ENCODE results near the gene ZNF823. TPM values are rescaled to one million over a fixed set of nuclear protein-coding genes. Genes with fewer than 3 reads are reported as not detected.

ZNF823 gene
- total RNA-seq, 6 donors from 2014 or later = 6.1 to 22.0 (median 7.7) TPM

DNA sequence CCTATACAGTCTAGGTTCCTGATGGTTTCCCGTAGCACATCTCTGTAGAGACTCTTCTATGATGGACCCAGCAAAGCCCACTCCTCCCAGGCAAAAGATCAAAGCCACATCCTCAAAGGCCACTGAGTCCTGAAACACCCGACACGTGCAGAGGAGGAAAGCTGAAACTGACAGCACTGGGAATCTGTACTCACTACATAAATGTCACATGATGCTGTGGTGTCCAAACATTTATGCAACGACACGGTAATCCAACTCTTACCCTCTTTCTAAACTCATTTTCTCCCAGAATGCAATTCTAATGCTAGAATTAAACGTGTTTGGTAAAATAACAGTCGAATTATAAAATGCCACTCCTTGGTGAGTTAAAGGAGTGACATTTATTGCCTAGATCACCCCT is 21.1 kb upstream of the ZNF823 start:
- DNase-seq (no peak), ATAC-seq (ENCODE audit: low FRiP score in 2 of 2) (no peak)
- no peak overlapping the region for H3K27ac ChIP-seq
- H3K4me3 ChIP-seq = no peak overlapping the region
- no peaks in the 10 kb centered on the region for H3K4me1 ChIP-seq
- TF ChIP-seq EP300 (IDR thresholded peaks at IDR 0.05) (no peak), POLR2A (IDR thresholded peaks at IDR 0.05) (no peak), POLR2AphosphoS5 (IDR thresholded peaks at IDR 0.05) (no peak)
- TF ChIP-seq, protein P1, sequence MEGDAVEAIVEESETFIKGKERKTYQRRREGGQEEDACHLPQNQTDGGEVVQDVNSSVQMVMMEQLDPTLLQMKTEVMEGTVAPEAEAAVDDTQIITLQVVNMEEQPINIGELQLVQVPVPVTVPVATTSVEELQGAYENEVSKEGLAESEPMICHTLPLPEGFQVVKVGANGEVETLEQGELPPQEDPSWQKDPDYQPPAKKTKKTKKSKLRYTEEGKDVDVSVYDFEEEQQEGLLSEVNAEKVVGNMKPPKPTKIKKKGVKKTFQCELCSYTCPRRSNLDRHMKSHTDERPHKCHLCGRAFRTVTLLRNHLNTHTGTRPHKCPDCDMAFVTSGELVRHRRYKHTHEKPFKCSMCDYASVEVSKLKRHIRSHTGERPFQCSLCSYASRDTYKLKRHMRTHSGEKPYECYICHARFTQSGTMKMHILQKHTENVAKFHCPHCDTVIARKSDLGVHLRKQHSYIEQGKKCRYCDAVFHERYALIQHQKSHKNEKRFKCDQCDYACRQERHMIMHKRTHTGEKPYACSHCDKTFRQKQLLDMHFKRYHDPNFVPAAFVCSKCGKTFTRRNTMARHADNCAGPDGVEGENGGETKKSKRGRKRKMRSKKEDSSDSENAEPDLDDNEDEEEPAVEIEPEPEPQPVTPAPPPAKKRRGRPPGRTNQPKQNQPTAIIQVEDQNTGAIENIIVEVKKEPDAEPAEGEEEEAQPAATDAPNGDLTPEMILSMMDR (IDR thresholded peaks at IDR 0.05) = no peak
- H3K27me3 ChIP-seq = no peaks in the 10 kb centered on the region
- no peaks in the 10 kb centered on the region for H3K36me3 ChIP-seq
- WGBS, 2 donors = 70 to 80% methylated on average over 7 of the region's 7 CpGs
- peaks cover 5 to 9% (median 8%) of the 10 kb centered on the region in 4 donors for H3K9me3 ChIP-seq

DNA sequence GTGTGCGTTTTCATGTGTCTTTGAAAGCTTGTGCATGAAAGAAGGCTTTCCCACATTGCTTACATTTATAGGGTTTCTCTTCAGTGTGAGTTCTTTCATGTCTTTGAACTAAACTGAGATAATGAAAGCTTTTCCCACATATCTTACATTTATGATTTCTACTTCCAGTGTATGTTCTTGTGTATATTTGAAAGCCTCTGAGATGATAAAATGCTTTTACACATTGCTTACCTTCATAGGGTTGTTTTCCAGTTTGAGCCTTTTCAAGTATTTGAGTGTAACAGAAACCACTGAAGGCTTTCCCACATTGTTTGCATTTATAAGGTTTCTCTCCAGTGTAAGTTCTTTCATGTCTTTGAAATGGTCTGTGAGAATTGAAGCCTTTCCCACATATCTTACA is 18.2 kb upstream of the ZNF823 start:
- no peak for ATAC-seq (ENCODE audit: low FRiP score in 2 of 2)
- TF ChIP-seq POLR2AphosphoS5 (IDR thresholded peaks at IDR 0.05) (no peak), EP300 (IDR thresholded peaks at IDR 0.05) (no peak), POLR2A (IDR thresholded peaks at IDR 0.05) (no peak)
- TF ChIP-seq, protein P1 (IDR thresholded peaks at IDR 0.05) = no peak
- H3K36me3 ChIP-seq = no peaks in the 10 kb centered on the region

DNA sequence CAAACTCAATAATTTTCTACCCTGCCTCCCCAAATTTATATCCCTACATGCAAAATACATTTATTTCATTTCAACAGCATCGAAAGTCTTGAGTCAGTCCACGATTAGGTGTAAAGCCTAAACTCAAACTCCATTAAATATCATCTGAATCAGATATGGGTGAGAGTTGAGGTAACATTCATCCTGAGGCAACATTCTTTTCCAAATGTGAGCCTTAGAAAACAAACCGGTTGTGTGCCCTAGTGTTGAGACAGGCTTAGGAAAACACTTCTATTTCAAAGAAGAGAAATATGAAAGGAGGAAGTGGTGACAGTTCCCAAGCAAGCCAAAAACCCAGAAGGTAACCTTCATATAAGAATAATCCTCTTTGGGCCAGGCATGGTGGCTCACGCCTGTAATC is 15.9 kb upstream of the ZNF823 start:
- H3K27ac ChIP-seq = no peak overlapping the region
- no peaks in the 10 kb centered on the region for H3K36me3 ChIP-seq
- H3K9me3 ChIP-seq = peaks cover 9 to 19% (median 10%) of the 10 kb centered on the region in 4 donors
- DNase-seq (no peak), ATAC-seq (ENCODE audit: low FRiP score in 2 of 2) (no peak)
- TF ChIP-seq EP300 (IDR thresholded peaks at IDR 0.05) = no peak
- no peak for TF ChIP-seq POLR2AphosphoS5 (IDR thresholded peaks at IDR 0.05)
- TF ChIP-seq POLR2A (IDR thresholded peaks at IDR 0.05) = no peak
- TF ChIP-seq, protein P1 (IDR thresholded peaks at IDR 0.05) = no peak
- H3K4me1 ChIP-seq = no peaks in the 10 kb centered on the region
- WGBS, 2 donors = 84 to 95% methylated on average over 4 of the region's 4 CpGs
- no peak overlapping the region for H3K4me3 ChIP-seq
- H3K27me3 ChIP-seq = no peaks in the 10 kb centered on the region

More for the DNA sequence above, 18.2 kb upstream of the ZNF823 start:
- no peak overlapping the region for H3K4me3 ChIP-seq
- H3K27ac ChIP-seq = no peak overlapping the region
- 84 to 91% methylated on average over 1 of the region's 1 CpG for WGBS, 2 donors
- DNase-seq = no peak
- H3K4me1 ChIP-seq = no peaks in the 10 kb centered on the region
- H3K27me3 ChIP-seq = no peaks in the 10 kb centered on the region
- peaks cover 5 to 14% (median 8%) of the 10 kb centered on the region in 4 donors for H3K9me3 ChIP-seq

DNA sequence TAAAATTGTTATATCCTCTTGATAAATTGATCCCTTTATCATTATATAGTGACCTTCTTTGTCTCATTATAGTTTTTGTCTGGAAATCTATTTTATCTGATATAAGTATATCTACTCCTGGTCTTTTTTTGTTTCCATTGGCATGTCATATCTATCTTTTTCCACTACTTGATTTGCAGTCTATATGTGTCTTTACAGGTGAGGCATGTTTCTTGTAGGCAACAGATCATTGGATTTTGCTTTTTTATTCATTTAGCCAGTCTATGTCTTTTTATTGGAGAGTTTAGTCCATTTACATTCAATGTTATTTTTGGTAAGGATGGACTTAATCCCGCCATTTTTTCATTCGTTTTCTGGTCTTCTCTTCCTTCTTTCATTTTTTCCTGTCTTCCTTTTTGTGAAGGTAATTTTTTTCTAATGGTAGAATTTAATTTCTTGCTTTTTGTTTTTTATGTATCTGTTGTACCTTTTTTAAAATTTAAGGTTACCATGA is 13.5 kb upstream of the ZNF823 start:
- H3K4me1 ChIP-seq = no peaks in the 10 kb centered on the region
- DNase-seq (no peak), ATAC-seq (ENCODE audit: low FRiP score in 2 of 2) (no peak)
- TF ChIP-seq POLR2AphosphoS5 (IDR thresholded peaks at IDR 0.05) = no peak
- no peak overlapping the region for H3K27ac ChIP-seq
- H3K9me3 ChIP-seq = peaks cover 12 to 23% (median 16%) of the 10 kb centered on the region in 4 donors
- H3K27me3 ChIP-seq = no peaks in the 10 kb centered on the region
- 67 to 87% methylated on average over 2 of the region's 2 CpGs for WGBS, 2 donors
- no peak overlapping the region for H3K4me3 ChIP-seq
- H3K36me3 ChIP-seq = no peaks in the 10 kb centered on the region

DNA sequence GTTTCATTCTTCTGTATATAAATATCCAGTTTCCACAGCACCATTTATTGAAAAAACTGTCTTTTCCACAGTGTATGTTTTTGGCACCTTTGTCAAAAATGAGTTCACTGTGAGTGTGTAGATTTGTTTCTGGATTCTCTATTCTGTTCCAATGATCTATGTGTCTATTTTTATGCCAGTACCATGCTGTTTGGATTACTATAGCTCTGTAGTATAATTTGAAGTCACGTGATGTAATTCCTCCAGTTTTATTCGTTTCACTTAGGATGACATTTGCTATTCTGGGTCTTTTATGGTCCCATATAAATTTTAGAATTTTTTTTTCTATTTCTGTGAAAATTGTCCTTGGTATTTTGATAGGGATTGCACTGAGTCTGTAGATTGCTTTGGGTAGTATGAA is 11.0 kb upstream of the ZNF823 start:
- 68 to 69% methylated on average over 2 of the region's 2 CpGs for WGBS, 2 donors
- H3K4me1 ChIP-seq = no peaks in the 10 kb centered on the region
- H3K4me3 ChIP-seq = no peak overlapping the region
- DNase-seq = no peak
- peaks cover 9 to 20% (median 15%) of the 10 kb centered on the region in 4 donors for H3K9me3 ChIP-seq
- ATAC-seq (ENCODE audit: low FRiP score in 2 of 2) = no peak
- TF ChIP-seq POLR2A (IDR thresholded peaks at IDR 0.05) (no peak), POLR2AphosphoS5 (IDR thresholded peaks at IDR 0.05) (no peak), EP300 (IDR thresholded peaks at IDR 0.05) (no peak)
- TF ChIP-seq, protein P1 (IDR thresholded peaks at IDR 0.05) = no peak
- no peaks in the 10 kb centered on the region for H3K27me3 ChIP-seq
- H3K36me3 ChIP-seq = no peaks in the 10 kb centered on the region
- H3K27ac ChIP-seq = no peak overlapping the region

All from upper lobe of left lung (tissue), 6 donors.